Mesendoderm (in vitro differentiated cells): ENCODE measurements around the gene DDX43.
A peak's percentile ranks its signal among the peaks of the same experiment; 100 is the strongest.

ENCODE experiments used
- DNase-seq: peaks from one replicate; pipeline ENCODE4 v3.0.0; 2013
- H2AK5ac ChIP-seq: 2 replicates; pipeline ENCODE4 v1.6.1; 2013; ENCODE audit warnings: low read length, inconsistent platforms
- H2BK120ac ChIP-seq: 2 replicates; pipeline ENCODE4 v1.6.1; 2013; ENCODE audit warnings: low read depth, mild to moderate bottlenecking, low read length, moderate library complexity, mixed read lengths
- H2BK15ac ChIP-seq: replicated peaks from 2 replicates; pipeline ENCODE4 v1.6.1; 2013; ENCODE audit warnings: low read depth, mild to moderate bottlenecking, moderate library complexity
- H2BK5ac ChIP-seq: 2 replicates; pipeline ENCODE4 v1.6.1; 2013; ENCODE audit warnings: low read length, inconsistent platforms
- H3K18ac ChIP-seq: 2 replicates; pipeline ENCODE4 v1.6.1; 2013; ENCODE audit warnings: mild to moderate bottlenecking, low read length, mixed read lengths
- H3K23ac ChIP-seq: one replicate; pipeline ENCODE4 v1.6.1; 2013; ENCODE audit warnings: low read length
- H3K27ac ChIP-seq: 2 replicates; pipeline ENCODE4 v1.5.1; 2013; ENCODE audit warnings: low read depth, mild to moderate bottlenecking, inconsistent platforms, low read length, moderate library complexity
- H3K27me3 ChIP-seq: 2 replicates; pipeline ENCODE4 v1.6.1; 2013; ENCODE audit warnings: low read length, control low read depth, mild to moderate bottlenecking, inconsistent platforms; ENCODE audit not compliant: insufficient read depth, poor library complexity
- H3K36me3 ChIP-seq: 2 replicates; pipeline ENCODE4 v1.6.1; 2013; ENCODE audit warnings: low read length, inconsistent platforms; ENCODE audit not compliant: control insufficient read depth, insufficient read depth
- H3K4ac ChIP-seq: one replicate; pipeline ENCODE4 v1.6.1; 2013; ENCODE audit warnings: low read depth, mild to moderate bottlenecking, low read length, moderate library complexity
- H3K4me1 ChIP-seq: 2 replicates; pipeline ENCODE4 v1.6.1; 2013; ENCODE audit warnings: low read depth, low read length, inconsistent platforms; ENCODE audit not compliant: control insufficient read depth
- H3K4me2 ChIP-seq: 2 replicates; pipeline ENCODE4 v1.6.1; 2013; ENCODE audit warnings: low read length
- H3K4me3 ChIP-seq: 2 replicates; pipeline ENCODE4 v1.5.1; 2013; ENCODE audit warnings: mild to moderate bottlenecking, low read length
- H3K56ac ChIP-seq: one replicate; pipeline ENCODE4 v1.6.1; 2013; ENCODE audit warnings: low read length
- H3K79me1 ChIP-seq: 2 replicates; pipeline ENCODE4 v1.6.1; 2013; ENCODE audit warnings: low read length, inconsistent platforms
- H3K79me2 ChIP-seq: 2 replicates; pipeline ENCODE4 v1.6.1; 2013; ENCODE audit warnings: mild to moderate bottlenecking, low read length; ENCODE audit not compliant: control insufficient read depth, insufficient read depth
- H3K9ac ChIP-seq: 2 replicates; pipeline ENCODE4 v1.6.1; 2013; ENCODE audit warnings: low read length, inconsistent platforms
- H4K5ac ChIP-seq: one replicate; pipeline ENCODE4 v1.6.1; 2013; ENCODE audit warnings: low read length
- H4K8ac ChIP-seq: one replicate; pipeline ENCODE4 v1.6.1; 2013; ENCODE audit warnings: low read depth, mild to moderate bottlenecking, control low read depth, low read length, moderate library complexity
- WGBS: extraction: QIAGEN DNeasy Blood & Tissue Kit; methylation state at CpG from one replicate; pipeline ENCODE4 v1.1.7; 2013; ENCODE audit warnings: low lambda C conversion rate, missing lambda C conversion rate; ENCODE audit not compliant: insufficient coverage; ENCODE audit errors: extremely low coverage; 5-methylcytosine and 5-hydroxymethylcytosine counted together

The DDX43 gene

DNA sequence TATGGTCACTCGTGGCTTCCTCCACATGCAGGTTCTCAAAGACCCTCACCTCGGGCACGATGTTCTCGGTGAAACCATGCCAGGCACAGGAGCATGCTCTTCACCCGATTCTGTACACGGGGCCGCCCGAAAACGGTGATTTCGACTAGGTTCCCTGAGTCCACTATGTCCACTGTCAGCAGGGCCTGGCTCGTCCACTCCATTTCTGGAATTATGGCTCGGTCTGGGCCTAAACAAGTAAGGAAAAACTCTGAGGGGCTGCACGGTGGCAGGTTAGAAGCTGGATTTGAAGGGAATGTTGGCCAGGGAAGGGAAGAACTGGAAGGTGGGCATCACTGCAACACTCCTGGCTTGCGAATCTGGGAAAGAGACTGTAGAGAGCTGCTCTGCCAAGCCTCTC is 25.5 kb upstream of the DDX43 start:
- Histone ChIP-seq H3K18ac (no peak overlapping the region), H3K27me3 (no peaks in the 10 kb centered on the region), H2BK5ac (no peak overlapping the region), H3K23ac (no peak overlapping the region), H3K79me1 (no peaks in the 10 kb centered on the region), H3K4me1 (peaks cover 7% of the 10 kb centered on the region), H3K79me2 (no peaks in the 10 kb centered on the region), H3K27ac (no peak overlapping the region), H4K8ac (no peak overlapping the region), H3K4ac (no peak overlapping the region), H2BK15ac (no peak overlapping the region), H2AK5ac (no peak overlapping the region), H3K4me3 (no peak overlapping the region), H4K5ac (no peak overlapping the region), H2BK120ac (no peak overlapping the region), H3K9ac (no peak overlapping the region), H3K4me2 (no peak overlapping the region), H3K56ac (peak overlapping the region; percentile 15), H3K36me3 (no peaks in the 10 kb centered on the region)
- no peak for DNase-seq
- whole genome bisulfite sequencing = no CpG with 5 or more reads among the region's 14 CpGs

DNA sequence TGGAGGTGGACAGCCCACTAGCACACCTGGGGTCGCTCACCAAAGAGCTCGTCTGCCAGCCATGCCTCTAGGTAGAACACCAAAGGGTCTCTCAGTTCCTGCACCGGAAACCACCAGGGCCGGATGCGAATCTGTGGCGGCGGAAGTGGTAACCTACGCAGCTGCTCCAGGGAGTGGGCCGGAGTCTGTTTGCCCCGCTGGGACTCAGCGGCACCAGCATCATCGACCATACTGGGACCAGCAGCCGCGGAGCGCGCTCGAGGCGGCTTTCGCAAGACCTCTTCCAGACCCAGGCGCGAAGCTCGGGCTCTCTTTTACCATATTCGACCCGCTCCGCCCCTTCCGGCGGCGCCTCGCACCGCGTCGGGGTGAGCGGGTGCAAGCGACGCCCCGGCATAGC is 25.1 kb upstream of the DDX43 start, which contains the start of gene OOEP:
Gene OOEP (minus strand): TSS at position 335 of the 400 bp plus-strand sequence. CDS start 105 bp downstream, at position 230.
- no peak within 1 kb of the TSS for H3K4me2 ChIP-seq
- no peaks in the 10 kb centered on the region for H3K79me2 ChIP-seq
- H3K79me1 ChIP-seq = no peaks in the 10 kb centered on the region
- no peak for DNase-seq
- WGBS = no CpG with 5 or more reads among the region's 36 CpGs
- H4K5ac ChIP-seq = no peak within 1 kb of the TSS
- H2BK120ac ChIP-seq = no peak within 1 kb of the TSS
- H3K18ac ChIP-seq = no peak within 1 kb of the TSS
- peaks cover 7% of the 10 kb centered on the region for H3K4me1 ChIP-seq
- H3K27ac ChIP-seq = no peak within 1 kb of the TSS
- no peak within 1 kb of the TSS for H4K8ac ChIP-seq
- no peaks in the 10 kb centered on the region for H3K27me3 ChIP-seq
- H2BK15ac ChIP-seq = no peak within 1 kb of the TSS
- no peak within 1 kb of the TSS for H2BK5ac ChIP-seq
- H3K4me3 ChIP-seq = no peak within 1 kb of the TSS
- H3K36me3 ChIP-seq = no peaks in the 10 kb centered on the region
- H3K56ac ChIP-seq = peak within 1 kb of the TSS; percentile 15
- no peak within 1 kb of the TSS for H2AK5ac ChIP-seq
- H3K9ac ChIP-seq = no peak within 1 kb of the TSS
- H3K4ac ChIP-seq = no peak within 1 kb of the TSS
- H3K23ac ChIP-seq = no peak within 1 kb of the TSS

DNA sequence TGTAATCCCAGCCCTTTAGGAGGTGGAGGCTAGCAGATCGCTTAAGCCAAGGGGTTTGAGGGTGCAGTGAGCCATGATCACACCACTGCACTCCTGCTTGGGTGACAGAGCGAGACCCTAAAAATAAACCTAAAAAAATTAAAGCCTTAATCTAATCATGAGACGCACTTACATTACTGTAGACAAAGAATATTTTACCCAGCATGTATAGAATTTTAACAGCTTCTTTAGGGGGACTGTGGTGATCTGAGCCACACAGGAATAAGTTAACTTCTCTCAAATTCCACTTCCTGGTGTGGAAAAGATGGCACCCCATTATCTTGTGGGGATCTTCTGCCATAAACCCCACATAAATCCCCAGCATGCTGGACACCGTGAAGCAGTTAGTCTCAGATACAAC is 22.6 kb upstream of the DDX43 start:
- Histone ChIP-seq H2BK120ac (no peak overlapping the region), H3K79me1 (no peaks in the 10 kb centered on the region)

DNA sequence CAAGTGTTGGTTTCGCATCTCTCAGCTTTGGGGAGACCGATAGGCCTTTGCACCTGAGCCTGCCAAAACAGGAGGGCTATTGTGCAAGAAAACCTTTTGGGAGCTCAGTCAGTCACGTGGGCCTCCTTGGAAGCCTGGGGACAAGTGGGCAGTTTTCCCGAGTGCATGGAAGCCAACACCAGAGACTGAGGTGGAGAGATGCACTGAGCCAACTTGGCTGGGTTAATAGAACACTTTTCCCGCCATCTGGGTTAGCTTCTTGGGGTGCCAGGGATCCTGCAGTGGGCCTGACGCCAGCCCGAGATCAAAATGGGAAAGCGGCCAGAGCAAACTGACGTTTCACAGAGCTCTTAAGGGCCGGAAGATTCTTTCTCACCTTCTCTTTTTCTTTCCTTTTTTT is 22.1 kb upstream of the DDX43 start:
- no peaks in the 10 kb centered on the region for H3K79me1 ChIP-seq

More for the DNA sequence above, 22.6 kb upstream of the DDX43 start:
- no peak overlapping the region for H3K56ac ChIP-seq
- no peak overlapping the region for H4K5ac ChIP-seq
- no peak overlapping the region for H2AK5ac ChIP-seq
- no peak overlapping the region for H2BK5ac ChIP-seq
- no peak overlapping the region for H2BK15ac ChIP-seq
- no peak overlapping the region for H3K4me2 ChIP-seq
- WGBS = no CpG with 5 or more reads among the region's 4 CpGs
- no peak overlapping the region for H3K18ac ChIP-seq
- no peak for DNase-seq
- no peaks in the 10 kb centered on the region for H3K79me2 ChIP-seq
- no peak overlapping the region for H3K4me3 ChIP-seq
- no peaks in the 10 kb centered on the region for H3K36me3 ChIP-seq
- no peak overlapping the region for H3K27ac ChIP-seq
- no peak overlapping the region for H4K8ac ChIP-seq
- H3K9ac ChIP-seq = no peak overlapping the region
- H3K27me3 ChIP-seq = no peaks in the 10 kb centered on the region
- no peak overlapping the region for H3K4ac ChIP-seq
- H3K23ac ChIP-seq = no peak overlapping the region
- peaks cover 7% of the 10 kb centered on the region for H3K4me1 ChIP-seq

DNA sequence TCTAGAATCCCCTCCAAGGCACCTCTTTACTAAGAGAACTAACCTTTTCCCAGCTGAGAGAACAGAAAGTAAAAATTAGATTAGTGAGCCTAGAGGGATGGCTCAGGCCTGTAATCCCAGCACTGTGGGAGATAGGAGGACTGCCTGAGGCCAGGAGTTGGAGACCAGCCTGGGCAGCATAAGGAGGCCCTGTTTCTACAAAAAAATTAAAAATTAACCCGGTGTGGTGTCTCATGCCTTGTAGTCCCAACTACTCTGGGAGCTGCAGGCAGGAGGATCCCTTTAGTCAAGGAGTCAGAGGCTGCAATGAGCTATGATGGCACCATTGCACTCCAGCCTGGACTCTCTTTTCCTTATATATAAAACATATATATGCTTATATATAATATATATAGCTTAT is 19.4 kb upstream of the DDX43 start:
- H2AK5ac ChIP-seq = no peak overlapping the region

More for the DNA sequence above, 22.1 kb upstream of the DDX43 start:
- H3K9ac ChIP-seq = no peak overlapping the region
- no peaks in the 10 kb centered on the region for H3K79me2 ChIP-seq
- no peak overlapping the region for H3K18ac ChIP-seq
- no peak overlapping the region for H4K8ac ChIP-seq
- no CpG with 5 or more reads among the region's 10 CpGs for WGBS
- no peak for DNase-seq
- no peak overlapping the region for H2AK5ac ChIP-seq
- no peak overlapping the region for H3K4me3 ChIP-seq
- H3K27ac ChIP-seq = no peak overlapping the region
- H3K4ac ChIP-seq = no peak overlapping the region
- H4K5ac ChIP-seq = no peak overlapping the region
- no peak overlapping the region for H3K23ac ChIP-seq
- H3K36me3 ChIP-seq = no peaks in the 10 kb centered on the region
- H3K4me2 ChIP-seq = no peak overlapping the region
- no peak overlapping the region for H2BK120ac ChIP-seq
- no peak overlapping the region for H2BK15ac ChIP-seq
- no peak overlapping the region for H3K56ac ChIP-seq
- H2BK5ac ChIP-seq = no peak overlapping the region
- H3K4me1 ChIP-seq = peaks cover 7% of the 10 kb centered on the region
- H3K27me3 ChIP-seq = no peaks in the 10 kb centered on the region

DNA sequence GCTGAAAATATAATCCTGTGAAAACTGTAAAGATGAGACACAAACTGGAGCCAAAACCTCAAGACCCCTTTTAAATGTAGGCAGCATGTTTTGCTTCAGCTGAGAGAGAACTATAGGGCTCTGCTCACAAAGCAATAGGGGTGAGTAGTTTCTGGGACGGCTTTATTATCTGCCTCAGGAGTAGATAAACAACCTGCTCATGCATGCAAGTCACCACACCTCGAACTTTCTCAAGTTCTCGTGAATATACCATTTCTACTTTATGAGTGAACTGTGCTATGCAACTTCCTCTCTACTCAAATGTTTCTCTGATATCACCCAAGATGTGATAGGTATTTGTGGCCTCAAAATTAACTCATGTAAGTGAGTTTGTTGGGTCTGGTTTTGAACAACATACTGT is 17.4 kb upstream of the DDX43 start:
- Histone ChIP-seq H4K8ac (no peak overlapping the region), H3K36me3 (no peaks in the 10 kb centered on the region), H3K4me2 (no peak overlapping the region), H3K27ac (no peak overlapping the region), H2BK120ac (no peak overlapping the region), H3K23ac (no peak overlapping the region), H2BK15ac (no peak overlapping the region), H3K4me1 (no peaks in the 10 kb centered on the region), H3K9ac (no peak overlapping the region), H3K4ac (no peak overlapping the region), H2BK5ac (no peak overlapping the region), H2AK5ac (no peak overlapping the region), H3K56ac (no peak overlapping the region), H4K5ac (no peak overlapping the region), H3K79me1 (no peaks in the 10 kb centered on the region), H3K79me2 (no peaks in the 10 kb centered on the region), H3K27me3 (no peaks in the 10 kb centered on the region), H3K18ac (no peak overlapping the region), H3K4me3 (no peak overlapping the region)
- DNase-seq = no peak
- whole genome bisulfite sequencing = no CpG with 5 or more reads among the region's 3 CpGs

More for the DNA sequence above, 19.4 kb upstream of the DDX43 start:
- Histone ChIP-seq H2BK15ac (no peak overlapping the region), H3K23ac (no peak overlapping the region), H2BK120ac (no peak overlapping the region), H3K9ac (no peak overlapping the region), H3K27me3 (no peaks in the 10 kb centered on the region), H3K79me2 (no peaks in the 10 kb centered on the region), H3K4ac (no peak overlapping the region), H3K79me1 (no peaks in the 10 kb centered on the region), H3K36me3 (no peaks in the 10 kb centered on the region), H2BK5ac (no peak overlapping the region), H3K4me2 (no peak overlapping the region), H3K56ac (no peak overlapping the region), H4K5ac (no peak overlapping the region), H4K8ac (no peak overlapping the region), H3K4me3 (no peak overlapping the region), H3K27ac (no peak overlapping the region), H3K18ac (no peak overlapping the region), H3K4me1 (no peaks in the 10 kb centered on the region)
- DNase-seq = no peak
- WGBS = no CpG with 5 or more reads among the region's 1 CpG
